NCI-H524 treated with DMSO at 0.1 percent for 48 hours (cell line): ENCODE results near the gene ARHGEF16.

Experiments
- DNase-seq: peaks from one replicate; lab custom pipeline; 2025; lab: John Stamatoyannopoulos, UW

ARHGEF16 gene

DNA sequence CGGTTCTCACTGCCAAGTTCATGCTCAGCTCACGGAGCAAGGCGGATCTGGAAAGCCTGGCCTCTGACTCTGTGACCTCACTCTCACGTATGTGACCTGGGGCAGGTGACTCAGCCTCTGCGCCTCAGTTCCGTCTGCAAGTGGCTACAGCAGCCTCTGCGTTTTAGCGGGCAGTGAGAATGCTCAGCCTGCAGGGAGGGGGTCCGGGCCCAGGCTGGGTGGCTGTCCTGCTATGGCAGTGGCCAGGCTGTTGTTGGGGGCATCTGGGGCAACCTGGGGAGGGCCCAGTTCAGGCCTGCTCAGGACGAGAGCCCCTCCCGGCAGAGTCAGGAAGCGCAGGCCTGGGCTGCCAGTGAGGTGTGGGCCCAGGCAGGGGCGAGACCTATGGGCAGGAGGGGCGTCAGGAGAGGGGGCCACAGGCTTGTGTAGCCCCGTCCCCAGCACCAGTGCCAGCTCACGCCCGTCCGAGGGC, 27.9 kb downstream of the ARHGEF16 start:
- no peak for DNase-seq

DNA sequence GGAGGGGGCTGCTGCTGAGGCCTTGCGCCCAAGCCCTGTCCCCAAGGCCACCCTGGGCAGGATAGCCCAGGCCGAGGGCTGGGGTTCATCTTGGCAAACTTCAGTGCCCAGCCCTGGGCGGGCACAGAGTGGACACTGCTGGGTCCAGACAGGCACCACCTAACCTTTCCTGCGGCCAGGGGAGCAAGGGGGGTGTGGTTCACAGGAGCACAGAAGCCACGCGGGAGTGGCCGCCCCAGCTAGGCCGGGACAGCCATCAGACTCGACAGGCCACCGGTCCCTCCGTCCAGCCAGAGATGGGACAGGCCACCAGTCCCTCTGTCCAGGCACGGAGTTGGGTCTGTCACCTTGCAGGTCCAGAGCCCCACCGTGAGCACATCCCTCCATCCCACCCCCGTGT, 28.9 kb downstream of the ARHGEF16 start:
- DNase-seq = no peak

DNA sequence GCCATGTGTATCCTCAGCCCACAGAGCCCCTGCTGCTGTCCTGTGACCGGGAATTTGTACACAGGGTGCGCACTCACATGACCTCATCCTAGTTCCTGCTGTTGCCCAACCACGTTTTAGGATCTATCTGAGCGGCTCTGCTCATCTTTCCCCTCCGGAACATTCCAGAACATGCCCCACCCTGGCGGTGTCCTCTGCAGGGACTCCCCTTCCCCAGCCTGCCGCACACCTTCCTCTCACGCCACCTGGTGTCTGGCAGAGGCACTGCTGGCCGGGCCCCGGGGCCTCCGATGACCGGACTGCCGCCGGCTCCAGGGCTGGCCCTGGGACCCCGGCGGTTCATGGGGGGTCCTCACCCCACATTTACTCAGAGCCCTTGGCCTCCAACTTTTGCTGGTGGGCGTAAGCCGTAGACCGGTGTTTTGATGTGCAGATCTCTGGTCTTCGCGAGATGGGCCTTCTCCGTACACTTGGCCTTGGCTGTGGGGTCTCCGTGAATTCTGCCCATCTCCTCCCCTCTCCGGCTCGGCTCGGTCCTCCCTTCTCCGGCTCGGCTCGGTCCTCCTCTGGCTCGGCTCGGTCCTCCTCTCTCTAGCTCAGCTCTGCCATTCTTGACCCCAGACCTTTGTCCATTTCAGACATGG, 29.5 kb downstream of the ARHGEF16 start:
- no peak for DNase-seq

DNA sequence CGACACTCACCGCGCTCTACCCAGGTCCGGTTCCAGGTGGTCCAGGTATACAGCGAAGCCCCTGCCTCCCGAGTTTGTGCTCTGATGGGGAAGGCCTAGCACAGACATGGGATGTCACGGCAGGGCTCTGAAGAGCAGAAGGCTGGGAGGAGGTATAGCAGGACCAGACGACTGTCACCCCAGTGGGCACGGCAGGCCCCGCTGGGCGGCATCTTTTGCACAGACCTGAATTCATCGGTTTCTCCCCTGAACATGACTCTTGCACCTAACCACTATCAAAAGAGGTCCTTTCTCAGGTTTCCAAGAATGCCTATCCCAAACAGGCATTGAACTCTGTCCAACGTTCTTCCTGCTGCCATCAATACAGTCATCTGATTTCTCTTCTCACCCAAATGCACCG, 30.6 kb downstream of the ARHGEF16 start:
- no peak for DNase-seq

DNA sequence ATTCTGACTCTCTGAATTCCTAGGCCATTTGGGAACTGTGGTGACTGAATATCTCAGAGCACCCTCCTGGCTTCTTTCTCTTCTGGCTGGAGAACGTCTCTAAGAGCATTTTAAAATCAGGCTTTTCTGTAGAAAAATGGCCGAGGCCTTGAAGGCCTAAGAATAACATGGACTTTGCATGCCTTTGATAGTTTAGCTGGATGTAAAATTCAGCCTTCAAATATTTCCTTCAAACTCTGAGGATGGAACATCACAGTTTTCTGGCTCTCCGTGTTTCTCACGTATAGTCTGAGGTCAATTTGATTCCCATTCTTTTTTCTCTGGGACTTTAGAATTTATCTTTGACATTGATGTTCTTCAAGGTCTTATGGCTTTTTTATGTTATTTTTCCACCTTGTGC, 34.0 kb downstream of the ARHGEF16 start:
- no peak for DNase-seq

DNA sequence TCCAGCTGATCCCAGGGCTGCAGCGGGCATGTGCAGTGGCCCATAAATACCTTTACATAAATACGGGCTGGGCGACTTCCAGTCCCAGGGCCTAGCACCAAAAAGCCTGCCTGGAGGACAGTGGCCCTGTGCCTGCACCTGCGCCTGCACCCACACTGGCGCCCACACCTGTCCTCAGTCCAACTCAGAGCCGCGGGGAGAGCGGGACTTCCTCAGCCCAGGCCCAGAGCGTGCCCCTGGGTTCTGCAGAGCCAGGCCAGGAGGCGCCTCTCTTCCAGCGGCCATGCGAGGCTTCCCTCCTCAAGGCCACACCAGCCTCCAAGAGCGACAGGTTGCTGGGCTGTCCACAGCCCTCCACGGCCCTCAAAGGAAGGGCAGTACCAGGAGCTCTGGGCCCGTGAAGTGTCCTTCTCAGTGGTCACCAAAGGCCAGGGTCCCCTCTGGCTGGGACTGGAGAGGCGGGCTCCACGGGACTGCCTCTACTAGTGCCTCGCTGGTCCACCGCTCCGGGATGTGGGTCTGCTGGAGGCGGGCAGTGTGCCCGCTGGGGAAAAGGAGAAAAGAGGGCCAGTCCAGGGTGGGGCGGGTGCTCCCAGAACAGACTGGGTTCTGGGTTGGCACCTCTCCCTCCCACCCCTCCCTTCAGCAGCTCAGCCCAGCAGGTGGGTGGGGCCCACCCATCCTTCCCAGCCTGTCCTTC, 35.7 kb downstream of the ARHGEF16 start:
- DNase-seq = no peak

DNA sequence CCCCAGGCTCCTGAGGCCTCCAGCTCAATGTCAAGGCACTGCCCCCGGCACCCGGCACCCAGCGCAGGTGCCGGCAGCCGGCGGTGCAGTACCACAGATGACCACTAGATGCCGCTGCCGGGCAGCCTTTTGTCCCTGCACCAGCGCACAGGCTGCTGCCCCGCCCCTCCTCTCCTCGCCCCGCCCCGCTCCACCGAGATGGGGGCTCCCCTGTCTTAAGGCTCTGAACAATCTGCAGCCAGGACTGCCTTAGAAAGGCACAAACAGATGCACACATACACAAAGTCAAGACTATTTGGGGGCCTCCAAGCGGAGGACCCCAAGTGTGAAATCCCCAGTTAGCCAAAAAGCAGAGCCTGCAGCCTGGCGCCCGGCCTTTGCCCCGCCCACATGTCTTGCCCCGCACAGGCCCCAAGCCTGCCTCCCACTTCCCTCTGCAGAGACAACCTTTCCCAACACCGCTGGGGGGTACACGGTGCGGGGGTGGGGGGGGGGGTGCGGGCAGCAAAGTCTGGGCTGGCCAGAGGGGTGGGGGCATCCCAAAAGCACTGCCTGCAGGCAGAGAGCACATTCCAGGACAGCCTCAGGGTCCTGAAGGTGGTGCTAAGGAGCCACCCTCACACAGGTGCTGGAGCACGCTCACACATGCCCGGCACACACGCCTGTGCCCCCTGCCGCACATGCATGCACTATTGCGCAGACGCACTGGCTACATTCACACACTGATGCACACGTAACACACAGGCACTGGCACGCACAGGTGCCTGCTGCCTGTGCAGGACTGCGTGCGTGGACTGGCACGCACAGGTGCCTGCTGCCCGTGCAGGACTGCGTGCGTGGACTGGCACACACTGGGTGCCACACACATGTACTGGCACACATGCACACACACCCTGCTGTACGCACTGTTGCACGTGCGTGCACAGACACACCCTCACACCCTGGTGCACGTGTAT, 37.1 kb downstream of the ARHGEF16 start:
- no peak for DNase-seq

DNA sequence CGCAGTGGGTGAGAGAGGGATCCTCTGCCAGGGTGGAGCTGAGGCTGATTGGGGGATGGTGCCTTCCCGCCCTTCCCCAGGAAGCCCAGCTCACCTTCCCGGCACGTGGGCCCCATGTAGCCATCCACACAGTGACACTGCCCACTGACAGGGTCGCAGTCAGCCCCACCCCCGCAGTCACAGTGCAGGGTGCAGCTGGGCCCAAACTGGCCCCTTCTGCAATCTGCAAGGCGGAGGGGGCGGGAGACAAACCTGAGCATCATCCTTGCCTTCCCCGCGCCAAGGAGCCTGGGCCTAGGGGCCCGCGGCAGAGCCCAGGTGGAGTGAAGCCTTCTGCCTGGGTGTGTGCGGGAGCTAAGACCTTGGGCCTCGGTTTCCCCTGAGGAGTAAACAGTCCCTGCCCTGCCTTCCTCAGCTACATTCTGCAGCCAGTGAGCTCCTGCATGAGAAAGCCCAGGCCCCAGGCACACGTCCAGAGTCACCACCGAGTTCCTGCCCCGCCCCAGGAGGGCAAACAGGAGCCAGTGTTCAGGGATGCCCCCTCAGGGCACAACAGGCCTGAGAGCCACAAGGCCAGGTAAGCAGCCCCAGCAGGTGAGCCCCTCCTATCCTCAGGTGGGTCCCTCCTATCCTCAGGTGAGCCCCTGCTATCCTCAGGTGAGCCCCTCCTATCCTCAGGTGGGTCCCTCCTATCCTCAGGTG, 38.2 kb downstream of the ARHGEF16 start:
- no peak for DNase-seq

DNA sequence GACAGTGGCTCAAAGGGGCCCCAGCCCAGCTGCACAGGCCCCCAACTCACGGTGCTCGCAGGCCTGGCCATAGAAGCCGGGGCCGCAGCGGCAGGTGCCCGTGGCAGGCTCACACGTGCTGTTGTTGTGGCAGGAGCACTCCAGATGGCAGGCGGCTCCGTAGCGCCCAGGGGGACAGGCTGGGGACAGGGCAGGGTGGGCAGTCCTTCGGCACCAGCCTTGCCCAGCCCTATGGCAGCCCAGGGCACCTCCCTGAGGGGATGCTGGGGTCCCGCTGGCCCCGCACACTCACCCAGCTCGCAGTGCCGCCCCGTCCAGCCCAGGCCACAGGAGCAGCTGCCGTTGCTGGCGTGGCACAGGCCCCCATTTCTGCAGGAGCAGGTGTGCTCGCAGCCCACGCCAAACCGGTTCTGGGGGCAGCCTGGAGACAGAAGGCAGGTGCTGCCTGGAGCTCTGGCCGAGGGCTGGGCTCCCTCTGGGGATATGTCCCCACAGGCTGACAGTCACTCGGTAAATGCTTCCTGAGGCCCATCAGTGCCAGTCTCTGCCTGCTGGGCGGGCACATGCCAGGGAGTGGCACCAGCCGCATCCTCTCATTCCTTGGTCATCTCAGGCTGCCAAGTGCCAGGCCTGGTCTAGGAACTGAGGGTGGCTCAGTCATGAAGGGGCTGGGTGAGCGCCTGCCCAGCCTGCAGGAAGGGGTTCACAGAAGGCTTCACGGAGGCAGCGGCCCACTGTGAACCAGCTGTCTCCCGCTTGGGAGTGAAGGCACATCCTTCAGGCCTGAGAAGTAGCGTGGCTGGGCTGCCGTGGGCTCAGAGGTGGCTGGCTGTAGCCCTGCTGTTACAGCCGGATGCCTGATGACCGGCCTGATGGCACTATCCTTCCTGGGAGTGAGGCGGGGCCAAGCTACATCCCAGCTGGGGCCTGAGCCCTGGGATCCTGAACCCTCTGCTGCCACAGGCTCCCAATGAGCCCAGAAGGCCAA, 40.1 kb downstream of the ARHGEF16 start:
- no peak for DNase-seq

DNA sequence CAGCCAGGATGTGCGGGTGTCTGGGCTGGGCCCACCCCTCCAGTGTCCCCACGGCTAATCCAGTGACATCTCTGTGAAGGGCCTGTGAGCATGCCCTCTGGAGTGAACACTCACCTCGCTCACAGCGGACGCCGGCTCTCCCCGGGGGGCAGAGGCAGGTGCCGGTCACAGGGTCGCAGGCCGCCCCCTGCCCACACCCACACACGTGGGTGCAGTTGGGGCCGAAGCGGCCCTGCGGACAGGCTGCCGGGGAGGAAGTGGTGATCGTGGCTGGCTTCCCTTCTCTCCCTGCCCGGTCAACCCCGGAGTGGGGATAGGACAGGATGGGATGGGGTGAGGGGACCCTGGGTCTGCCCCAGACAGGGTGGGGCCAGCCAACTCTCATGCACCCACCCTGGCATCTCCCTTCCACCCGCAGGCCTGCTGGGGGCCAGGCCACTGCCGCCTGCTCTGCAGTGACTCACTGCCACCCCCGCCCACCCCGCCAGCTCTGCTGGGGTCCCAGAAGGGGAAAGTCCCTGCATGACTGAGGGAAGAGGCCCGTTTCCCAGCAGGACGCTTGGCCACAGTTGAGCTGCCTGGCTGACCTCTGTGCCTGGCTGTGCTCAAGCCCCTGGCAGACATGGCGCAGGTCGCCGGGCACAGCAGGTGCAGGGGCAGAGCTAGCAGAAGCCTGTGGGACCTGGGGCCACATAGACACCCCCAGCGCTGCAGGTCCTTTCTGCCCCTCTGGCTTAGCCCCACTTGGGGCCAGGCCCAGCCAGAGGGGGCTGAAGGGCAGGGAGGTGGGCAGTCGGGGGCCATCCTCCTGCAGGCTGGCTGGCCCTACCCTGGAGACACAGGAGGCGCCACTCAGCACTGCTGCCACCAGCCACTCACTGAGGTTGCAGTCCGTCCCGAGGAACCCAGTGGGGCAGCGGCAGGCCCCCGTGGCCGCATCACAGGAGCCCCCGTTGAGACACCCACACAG, 41.6 kb downstream of the ARHGEF16 start:
- DNase-seq = no peak

DNA sequence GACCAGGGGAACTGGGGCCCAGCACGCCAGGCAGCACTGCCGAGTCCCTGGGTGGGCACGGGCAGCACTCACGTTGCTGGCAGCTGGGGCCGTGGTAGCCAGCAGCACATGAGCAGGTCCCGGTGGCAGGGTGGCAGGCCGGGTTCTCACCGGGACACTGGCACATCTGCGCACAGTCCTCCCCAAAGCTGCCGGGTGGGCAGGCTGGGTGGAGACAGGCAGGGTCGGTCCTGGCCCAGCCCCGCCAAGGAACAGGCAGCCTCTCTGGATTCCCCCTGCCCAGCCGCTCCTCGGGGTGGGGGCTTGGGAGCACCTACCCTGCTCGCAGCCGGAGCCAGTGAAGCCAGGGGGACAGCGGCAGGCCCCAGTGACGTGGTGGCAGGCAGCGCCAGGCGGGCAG, 42.5 kb downstream of the ARHGEF16 start:
- DNase-seq = no peak

DNA sequence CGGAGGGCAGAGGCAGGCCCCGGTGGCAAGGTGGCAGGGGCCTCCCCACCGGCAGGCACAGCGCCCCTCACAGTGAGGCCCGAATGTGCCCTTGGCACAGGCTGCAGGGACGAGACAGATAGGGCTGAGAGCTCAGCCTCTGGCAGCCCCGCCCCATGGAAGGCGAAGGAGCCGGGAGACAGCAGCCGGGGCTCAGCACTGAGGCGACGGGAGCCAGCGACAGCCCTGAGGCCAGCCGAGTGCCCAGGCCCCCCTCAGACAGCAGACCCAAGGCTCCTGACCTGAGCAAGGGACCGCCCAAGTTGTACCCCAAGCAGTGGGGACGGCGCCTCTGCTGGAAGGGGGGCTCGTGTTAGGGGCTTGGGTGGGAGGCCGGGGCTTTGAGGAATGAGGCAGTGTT, 43.1 kb downstream of the ARHGEF16 start:
- DNase-seq = no peak

DNA sequence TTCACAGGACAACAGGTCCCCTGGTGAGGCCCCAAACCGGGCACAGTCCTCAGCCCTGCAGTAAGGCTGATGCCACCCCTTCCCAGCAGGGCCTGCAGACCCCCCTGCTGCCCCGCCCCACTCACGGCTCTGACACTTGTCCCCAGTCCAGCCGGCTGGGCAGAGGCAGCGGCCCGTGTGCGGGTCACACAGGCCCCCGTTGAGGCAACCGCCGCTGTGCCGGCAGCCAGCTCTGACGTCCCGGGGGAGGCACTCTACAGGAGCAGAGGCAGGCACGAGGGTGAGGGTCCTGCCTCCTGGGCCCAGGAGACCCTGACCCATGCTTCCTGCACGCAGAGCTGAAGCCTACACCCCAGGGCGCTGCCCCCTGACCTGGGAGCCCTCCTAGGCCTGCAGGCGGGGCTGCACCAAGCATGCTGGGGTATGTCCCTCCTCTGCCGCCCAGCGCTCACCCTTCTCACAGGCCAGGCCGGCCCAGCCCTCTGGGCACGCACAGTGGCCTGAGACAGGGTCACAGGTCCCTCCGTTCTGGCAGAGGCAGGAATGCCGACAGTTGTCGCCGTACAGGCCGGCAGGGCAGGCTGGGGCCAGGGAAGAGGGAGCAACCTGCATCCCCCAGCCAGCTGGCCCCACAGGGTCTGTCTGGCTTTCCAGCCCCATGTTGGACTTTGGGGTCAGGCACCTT, 43.9 kb downstream of the ARHGEF16 start:
- DNase-seq = no peak

DNA sequence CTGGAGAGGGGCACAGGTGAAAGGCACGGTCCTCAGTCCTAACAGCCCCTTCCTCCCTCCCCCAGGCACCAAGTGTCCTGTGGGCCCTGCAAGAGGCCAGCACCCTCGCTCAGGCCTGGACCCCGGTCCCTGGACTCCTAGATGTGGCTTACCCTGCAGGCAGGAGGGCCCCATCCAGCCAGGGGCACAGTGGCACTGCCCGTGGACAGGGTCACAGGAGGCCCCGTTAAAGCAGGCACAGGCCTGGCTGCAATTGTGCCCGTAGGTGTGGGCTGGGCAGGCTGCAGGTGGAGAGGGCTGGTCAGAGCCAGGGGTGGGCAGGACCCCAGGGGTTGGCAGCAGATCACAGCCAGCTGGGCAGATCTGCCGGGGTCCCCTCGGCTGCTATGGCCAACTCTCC, 44.5 kb downstream of the ARHGEF16 start:
- no peak for DNase-seq

DNA sequence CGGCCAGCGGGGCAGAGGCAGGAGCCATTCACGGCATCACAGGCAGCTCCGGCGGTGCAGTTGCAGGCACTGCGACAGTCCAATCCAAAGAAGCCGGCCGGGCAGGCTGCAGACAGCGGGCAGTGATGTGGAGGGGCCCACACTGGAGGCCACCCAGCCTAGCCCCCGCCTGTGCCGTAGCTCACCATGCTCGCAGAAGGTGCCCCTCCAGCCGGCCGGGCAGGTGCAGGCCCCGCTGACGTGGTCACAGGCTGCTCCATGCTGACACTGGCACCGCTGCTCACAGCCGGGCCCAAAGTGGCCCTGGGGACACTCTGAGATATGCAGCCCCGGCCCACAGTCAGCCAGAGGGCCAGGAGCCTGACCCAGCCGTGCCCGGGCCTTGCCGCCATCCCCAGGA, 45.1 kb downstream of the ARHGEF16 start:
- no peak for DNase-seq

DNA sequence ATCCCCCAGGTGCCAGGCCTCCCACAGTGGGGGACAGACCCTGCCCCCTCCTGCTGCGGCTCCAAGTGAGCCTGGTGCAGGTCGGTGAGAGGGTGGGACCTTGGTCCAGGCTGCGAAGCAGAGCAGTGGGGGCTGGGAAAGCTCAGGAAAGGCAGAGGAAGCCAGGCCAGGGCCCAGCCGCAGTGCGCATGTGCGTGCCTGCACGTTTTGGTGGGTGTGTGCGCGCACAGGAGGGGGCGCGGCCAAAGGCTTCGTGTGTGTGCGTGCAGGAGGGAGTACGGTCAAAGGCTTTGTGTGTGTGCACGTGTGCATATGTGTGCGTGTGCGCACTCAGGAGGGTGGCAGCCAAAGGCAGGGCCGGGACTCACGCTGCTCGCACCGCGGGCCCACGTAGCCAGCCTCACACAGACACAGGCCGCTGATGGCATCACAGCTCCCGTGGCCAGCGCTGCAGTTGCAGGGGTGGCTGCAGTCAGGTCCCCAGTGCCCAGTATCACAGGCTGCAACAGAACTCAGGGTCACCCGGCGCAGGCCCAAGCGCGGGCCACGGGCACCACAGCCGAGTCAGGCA, 45.9 kb downstream of the ARHGEF16 start:
- no peak for DNase-seq

DNA sequence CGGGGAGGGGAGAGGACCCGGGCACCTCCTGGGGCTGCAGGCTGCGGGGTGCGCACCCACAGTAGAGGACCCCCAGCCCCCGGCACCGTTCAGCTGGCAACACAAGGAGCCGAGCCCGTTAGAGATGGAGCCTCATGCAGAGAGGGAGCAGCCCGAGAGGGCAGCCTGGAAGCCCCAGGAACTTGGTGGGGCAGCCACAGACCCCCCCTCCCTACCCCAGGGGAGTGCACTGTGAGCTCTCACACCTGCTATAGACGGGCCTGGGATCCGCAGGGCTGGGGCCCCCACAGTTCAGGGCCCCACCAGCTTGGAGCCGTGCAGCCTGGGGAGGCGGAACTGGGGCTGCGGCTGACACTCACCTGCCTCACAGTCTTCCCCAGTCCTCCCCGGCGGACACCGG, 47.0 kb downstream of the ARHGEF16 start:
- no peak for DNase-seq

DNA sequence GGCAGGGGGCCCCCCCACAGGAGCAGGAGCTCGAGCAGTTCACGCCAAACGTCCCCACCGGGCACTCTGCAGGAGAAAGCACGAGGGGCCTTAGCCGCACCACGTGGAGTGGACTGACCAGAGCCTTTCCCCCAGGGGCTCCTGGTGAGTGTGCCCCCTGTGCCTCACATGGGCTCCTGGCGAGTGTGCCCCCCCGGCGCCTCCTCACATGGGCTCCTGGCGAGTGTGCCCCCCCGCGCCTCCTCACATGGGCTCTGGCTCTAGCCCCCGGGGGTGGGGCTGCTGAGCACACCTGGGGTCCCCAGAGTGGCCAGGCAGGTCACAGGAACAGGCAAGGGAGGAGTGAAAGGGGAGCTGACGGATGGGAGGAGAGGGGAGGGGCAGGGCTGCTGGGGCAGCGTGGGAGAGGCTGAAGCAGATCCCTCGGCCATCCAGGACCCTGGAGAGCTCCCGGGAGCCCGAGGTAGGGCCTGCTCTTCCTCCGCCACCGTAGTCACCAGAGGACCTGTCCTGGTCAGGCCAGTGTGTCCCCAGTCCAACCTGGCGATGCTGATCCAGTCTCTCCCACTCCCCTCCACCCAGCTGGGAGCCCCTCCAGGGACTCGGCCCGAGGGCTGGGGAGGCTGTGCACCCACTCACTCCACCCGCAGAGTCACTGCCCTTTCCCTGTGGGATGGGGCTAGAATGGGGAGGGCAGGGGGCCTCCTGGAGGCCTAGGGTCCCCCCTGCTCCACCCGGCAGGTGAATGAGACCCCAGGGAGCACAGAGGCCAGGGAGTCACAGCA, 47.6 kb downstream of the ARHGEF16 start:
- DNase-seq = no peak
